NCI-H1436 (cell line): ENCODE results near the gene CFAP52.
"Not testable (repeated sequence)": the region's sequence is repeated elsewhere in the genome, so short reads cannot be mapped to it uniquely, and the experiment has no call there.

Experiments
- DNase-seq: peaks from one replicate; lab custom pipeline; 2025; lab: John Stamatoyannopoulos, UW

Gene CFAP52

GRCh38 chr17:9576521-9577372, at the start of gene CFAP52:
TSS of gene CFAP52 (plus strand) at chr17:9576642. CDS start at chr17:9576696, 54 bp downstream.
- DNase-seq: peak; percentile 49

DNA sequence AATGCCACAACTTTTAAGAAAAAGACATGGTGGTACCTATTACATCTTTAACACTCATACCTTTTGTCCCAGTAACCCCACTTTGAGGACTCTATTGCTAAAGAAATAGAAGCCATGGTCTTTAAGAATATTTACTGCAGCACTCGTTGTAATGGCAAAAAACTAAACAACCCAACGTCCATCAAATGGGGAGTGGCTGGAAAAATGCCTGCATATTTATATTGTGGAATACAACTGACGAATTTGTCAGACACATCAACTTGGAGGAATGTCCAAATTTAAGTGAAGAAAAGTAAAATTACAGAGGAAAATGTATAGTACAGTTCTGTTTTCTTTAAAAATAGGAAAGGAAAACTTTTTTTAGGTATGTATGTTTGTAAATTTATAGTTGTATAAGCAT, 48.7 kb upstream of the CFAP52 start:
- no peak for DNase-seq

DNA sequence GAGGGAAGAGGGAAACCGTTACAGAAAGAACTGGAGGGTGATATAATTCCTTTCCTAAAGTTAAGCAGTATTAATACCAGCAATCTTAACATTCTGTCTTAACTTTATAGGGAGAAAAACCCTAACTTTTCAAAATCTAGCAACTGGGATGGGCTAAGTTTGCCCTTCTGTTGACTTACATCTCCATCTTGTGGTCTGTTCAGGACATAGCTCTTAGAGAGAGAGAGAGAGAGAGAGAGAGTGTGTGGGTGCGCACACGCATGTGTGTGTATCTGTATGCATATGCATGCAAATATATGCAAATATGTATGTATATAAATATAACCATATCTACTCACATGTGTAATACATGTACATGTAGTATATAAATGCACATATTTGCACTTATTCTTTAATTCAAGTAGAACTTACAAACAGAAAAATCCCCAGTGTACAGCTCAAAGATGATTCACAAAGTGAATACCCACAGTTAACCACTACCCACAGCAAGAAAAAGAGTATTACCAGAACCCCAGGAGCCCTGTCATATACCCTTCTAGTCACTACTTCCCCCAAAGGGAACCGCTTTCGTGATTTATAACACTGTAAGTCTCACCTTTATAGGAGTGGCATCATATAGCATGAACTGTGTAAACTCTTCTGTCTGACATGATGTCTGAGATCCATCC, 47.3 kb upstream of the CFAP52 start:
- DNase-seq: no peak

- DNase-seq: no peak
Measured at GRCh38 chr17:9531034-9531433, 45.4 kb upstream of the CFAP52 start.

DNA sequence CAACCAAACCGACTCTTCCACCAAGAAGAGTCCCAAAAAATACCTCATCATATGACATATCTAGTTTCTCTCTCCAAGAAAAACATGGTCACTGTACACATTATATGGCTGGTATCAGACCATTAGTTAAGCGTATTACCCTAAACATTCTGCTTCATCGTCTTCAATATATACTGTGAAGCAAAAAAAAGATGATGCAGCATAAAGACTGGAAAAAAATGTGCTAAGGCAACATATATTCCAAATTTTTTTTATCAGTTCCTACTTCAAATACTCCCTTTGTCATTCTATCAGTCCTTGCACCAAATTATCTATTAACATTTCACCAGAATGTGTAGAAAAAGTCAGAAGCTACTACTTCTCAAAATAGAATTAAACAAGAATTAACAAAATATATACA, 43.7 kb upstream of the CFAP52 start:
- DNase-seq: no peak

DNA sequence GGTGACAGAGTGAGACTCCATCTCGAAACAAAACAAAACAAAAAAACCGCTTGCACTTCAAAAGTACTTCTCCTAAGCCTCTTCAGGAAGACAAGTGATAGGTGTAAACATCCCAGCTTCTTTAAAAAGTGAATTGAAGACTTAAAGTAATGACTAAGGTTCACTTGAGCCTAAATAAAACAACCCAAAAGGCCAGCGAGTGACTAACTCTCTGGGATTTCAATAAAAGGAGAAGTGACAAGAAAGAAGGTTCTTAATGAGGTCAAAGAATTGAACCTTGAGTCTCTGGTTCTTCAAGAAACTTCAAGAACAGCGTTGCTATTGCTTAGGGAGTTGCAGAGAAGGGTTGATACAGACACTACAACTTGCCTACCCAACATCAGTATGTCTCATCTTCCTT, 43.0 kb upstream of the CFAP52 start:
- DNase-seq: no peak

- DNase-seq: no peak
Measured at GRCh38 chr17:9536061-9536460, 40.4 kb upstream of the CFAP52 start.

DNA sequence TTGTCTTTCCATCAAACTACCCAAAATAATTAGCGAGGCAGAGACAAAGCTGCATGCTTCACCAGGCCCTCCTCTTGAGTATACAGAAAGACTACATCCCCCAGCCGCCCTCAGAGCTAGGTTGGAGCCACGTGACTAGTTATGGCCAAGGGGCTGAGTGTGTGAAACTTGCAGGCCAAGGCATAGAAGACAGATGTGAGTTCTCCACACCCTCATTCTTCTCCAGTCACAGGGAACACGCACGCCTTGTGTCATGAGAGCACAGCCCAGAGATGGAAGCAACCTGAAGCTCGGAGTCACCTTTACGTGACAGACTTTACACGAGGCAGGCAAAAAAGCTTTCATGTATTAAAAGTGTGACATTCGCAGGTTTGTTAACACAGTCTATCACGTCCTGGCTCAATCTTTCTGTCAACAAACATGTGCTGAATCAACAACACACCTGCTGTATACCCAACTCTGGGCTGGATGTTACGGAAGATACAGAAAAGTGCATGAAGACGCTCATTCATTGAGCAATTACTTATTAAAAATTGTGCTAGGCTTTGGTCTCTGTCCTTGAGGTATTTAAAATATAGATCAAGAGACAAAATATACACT, 39.2 kb upstream of the CFAP52 start:
- no peak for DNase-seq

DNA sequence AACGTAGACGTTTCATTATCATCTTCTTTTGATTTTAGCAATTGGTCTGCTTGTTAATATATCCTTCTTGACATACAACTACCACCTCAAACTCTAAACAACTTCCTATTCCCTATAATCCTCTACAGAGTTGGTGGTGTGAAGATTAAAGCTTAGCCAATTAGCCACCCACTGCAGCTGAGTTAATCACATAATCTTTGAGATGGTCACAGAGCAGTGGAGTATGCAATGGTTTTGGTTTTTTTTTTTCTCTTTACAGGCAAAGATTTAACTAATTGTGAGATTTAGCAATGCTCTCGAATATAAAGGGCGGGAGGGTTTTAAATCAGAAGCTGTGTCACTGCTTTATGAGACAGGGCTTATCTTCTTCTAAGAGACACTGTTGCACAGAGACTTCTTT, 37.8 kb upstream of the CFAP52 start:
- DNase-seq: no peak

- DNase-seq: no peak
Measured at GRCh38 chr17:9541718-9542117, 34.7 kb upstream of the CFAP52 start.

DNA sequence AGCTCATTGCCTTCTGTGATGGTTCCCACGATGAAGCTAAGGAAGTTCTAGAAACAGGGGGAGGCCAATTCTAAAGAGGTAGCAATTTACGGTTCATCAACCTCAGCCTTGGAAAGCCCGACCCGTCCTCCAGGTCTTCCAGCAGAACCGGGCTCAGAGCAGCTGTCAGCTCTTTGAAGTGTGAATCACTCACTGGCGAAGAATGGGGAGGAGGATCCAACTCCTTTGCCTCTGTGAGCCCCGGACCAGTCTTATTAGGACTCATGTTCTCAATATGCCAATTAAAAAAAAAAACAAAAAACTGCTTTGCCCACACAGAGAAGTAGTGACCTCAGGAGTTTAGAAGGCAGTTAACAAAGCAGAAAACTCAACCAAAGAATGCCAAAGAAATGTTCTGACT, 32.2 kb upstream of the CFAP52 start:
- no peak for DNase-seq

DNA sequence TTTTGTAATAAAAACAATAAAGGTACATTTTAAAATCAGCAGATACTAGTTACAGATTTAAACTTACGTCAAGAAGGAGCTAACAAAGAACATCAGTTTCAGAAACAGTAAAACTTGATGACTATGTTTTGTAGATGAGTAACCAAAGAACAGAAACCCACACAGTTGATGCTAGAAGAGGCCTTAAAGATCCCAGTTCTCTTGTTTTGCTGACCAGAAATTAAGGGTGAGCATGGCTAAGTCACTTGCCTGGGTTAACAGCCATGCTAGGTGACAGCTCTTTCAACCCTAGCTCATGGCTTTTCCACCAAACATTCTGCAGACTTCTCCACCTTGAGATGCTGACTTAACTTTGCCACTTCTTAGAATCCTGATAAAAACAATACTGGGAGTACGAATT, 27.2 kb upstream of the CFAP52 start:
- DNase-seq: no peak

DNA sequence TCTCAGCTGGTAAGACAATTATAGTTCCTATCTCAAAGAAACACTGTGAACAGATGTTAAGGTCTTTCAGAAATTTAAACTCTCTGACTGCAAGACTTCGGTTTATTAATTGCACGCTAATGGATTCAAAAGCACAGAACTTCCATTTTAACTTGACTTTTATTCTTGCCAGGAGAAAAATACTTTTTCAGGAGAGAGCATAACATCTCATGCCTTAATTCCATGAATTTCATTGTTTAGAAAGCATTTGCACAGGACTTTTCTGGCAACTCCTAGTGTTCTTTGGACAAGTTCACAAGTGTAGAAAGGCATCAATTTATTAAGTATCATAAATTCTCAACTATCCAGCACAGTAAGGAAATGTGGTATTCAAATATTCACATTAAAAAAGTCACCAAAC, 23.3 kb upstream of the CFAP52 start:
- DNase-seq: no peak

DNA sequence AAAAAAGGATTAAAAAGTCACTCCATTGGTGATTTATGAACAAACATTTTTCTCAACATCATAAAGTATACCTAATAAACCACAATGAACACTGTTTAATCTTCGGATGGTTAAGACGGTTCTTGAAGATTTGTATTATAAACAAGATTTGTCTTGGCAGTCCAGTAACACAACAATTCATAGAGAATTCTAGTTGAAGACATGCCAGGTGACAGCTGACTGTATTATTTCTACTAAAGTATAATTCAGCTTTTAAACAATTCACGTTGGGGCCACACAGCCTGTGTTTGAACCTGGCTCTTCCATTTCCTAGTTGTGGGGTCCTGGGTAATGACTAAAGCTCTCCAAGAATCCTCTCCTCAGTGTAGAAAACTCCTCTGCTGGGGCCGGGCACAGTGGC, 22.8 kb upstream of the CFAP52 start:
- DNase-seq: no peak

- DNase-seq: peak; percentile 34
Measured at GRCh38 chr17:9554715-9555114, 21.7 kb upstream of the CFAP52 start.

GRCh38 chr17:9557161-9557755, 19.2 kb upstream of the CFAP52 start:
- DNase-seq: no peak

DNA sequence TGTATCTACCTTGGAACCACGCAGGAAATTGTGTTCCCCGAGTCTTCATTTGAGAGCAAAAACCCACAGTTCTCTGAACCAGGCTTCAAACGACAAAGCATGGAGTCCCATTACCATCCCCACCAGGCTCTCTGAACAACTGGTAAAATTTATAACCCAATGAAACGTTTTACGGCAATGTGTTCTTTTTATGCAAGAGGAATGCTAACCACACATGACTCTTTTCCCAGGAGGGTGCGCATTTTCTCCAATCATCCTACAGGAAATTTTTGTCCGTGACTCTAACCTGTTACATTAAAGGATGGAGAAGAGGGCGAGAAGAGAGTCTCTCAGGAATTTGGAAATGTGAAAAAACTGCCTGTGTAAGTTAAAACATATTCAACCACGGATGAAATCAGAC, 18.6 kb upstream of the CFAP52 start:
- no peak for DNase-seq

- no peak for DNase-seq
Measured at GRCh38 chr17:9564104-9564503, 12.3 kb upstream of the CFAP52 start.

DNA sequence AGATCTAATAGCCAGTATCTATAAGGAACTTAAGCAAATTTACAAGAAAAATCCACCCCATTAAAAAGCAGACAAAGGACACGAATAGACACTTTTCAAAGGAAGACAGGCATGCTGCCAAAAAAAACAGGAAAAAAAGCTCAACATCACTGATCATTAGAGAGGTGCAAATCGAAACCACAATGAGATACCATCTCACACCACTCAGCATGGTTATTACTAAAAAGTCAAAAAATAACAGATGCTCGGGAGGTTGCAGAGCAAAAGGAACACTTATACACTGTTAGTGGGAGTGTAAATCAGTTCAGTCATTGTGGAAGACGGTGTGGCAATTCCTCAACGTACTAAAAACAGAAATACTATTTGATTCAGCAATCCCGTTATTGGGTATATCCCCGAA, 10.4 kb upstream of the CFAP52 start:
- DNase-seq: no peak

DNA sequence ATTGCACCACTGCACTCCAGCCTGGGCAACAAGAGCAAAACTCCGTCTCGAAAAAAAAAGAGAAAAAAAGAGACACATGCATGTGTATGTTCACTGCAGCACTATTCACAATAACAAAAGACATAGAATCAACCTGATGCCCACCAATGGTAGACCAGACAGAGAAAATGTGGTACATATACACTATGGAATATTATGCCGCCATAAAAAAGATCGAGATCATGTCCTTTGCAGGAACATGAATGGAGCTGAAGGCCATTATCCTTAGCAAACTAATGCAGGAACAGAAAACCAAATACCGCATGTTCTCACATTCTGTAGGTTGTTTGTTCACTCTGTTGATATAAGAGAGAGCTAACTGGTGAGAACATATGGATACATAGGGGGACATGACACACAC, 9.7 kb upstream of the CFAP52 start:
- not testable (repeated sequence) for DNase-seq

DNA sequence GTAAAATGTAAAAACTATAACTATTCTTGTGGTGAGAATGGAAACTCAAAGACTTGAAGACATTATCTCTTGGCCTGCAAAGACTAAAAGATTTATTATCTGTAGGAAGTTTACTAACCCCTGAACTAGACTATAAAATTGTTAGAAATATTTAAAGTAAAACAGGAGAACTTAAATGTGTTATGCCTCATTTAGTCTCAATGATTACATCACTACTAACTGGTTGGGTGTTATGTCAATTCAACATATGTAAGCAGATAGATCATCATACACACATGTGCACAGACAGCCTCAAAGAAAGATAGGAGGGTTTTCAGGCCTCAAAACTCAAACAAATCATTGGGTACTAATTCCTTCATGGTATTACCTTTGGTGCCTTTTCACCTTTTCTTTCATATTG, 8.4 kb upstream of the CFAP52 start:
- no peak for DNase-seq

DNA sequence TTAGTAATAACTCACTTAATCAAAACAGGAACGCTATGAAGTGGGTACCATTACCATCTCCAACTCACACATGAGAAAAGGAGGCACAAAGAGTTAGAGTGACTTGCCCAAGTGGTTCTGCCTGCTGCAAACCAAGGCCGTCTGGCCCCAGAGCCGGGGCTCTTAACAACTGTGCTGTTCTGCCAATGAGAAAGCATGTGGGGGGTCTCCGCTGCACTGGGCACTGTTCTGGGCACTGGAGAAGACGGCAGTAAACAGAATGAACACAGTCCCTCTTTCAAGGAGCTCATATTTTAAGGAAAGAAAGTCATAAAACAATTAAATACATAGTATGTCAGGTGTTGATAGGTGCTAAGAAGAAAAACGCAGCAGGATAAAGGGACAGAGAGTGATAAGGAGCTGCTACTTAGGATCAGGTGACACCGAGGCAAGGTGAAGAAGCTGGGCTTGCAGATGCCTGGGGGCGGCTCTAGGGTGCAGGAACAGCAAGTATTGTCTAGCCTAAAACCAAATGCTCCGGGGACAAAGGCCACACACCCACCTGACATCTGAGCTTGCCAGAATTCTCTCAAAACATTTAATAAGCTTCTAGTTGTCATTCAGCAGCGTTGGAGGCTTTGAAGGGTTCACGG, 7.4 kb upstream of the CFAP52 start:
- no peak for DNase-seq
